NCI-H524 treated with DMSO at 0.1 percent for 48 hours (cell line): ENCODE results near the gene INO80E.
"Not testable (repeated sequence)": the region's sequence is repeated elsewhere in the genome, so short reads cannot be mapped to it uniquely, and the experiment has no call there.

ENCODE experiments used
- DNase-seq: peaks from one replicate; lab custom pipeline; 2025; lab: John Stamatoyannopoulos, UW

INO80E gene

GRCh38 chr16:30010844-30011713 is 15.0 kb downstream of the INO80E start, which contains the start of gene DOC2A:
DOC2A (minus strand) TSS chr16:30011027; CDS start chr16:30010222, 805 bp downstream.
- DNase-seq = no peak

DNA sequence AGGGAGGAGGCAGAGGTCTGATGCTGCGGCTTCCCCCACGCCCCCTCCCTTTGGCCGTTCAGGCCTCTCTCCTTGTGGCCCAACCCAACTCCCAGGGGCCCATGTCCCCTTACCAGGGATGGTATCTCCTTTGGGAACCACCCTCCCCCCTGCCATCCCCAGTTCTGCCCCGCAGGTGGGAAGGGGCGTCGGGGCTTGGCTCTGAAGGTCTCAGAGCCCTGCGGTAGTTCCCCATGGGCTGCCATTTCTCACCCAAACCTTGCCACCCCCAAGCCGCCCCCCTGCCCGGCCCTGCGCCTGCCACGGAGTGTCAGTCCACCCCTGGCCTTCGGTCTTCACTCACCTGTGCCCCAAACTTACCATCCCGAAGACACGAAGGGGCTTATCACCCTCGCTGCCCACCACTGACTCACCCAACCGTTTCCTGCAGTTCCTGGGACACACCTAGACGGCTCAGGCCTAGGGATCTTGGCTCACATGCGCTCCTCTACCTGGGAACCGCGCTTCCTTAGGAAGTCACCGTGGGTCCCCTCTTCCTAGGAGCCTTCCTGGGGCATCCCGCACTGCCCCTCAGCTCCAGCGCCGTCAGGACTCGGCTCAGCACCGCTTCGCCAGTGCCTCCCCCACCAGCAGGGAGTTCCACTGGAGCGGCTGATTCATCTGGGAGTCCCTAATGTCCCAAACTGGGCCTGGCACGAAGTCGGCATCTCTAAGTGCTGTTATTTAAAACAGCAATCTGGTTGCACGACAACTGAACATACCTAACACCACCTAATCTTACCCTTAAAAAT is 15.9 kb downstream of the INO80E start:
- DNase-seq = no peak

- not testable (repeated sequence) for DNase-seq
These were observed 16.6 kb downstream of the INO80E start for GRCh38 chr16:30012598-30012997.

GRCh38 chr16:30015450-30015849 is 19.4 kb downstream of the INO80E start:
- not testable (repeated sequence) for DNase-seq

DNA sequence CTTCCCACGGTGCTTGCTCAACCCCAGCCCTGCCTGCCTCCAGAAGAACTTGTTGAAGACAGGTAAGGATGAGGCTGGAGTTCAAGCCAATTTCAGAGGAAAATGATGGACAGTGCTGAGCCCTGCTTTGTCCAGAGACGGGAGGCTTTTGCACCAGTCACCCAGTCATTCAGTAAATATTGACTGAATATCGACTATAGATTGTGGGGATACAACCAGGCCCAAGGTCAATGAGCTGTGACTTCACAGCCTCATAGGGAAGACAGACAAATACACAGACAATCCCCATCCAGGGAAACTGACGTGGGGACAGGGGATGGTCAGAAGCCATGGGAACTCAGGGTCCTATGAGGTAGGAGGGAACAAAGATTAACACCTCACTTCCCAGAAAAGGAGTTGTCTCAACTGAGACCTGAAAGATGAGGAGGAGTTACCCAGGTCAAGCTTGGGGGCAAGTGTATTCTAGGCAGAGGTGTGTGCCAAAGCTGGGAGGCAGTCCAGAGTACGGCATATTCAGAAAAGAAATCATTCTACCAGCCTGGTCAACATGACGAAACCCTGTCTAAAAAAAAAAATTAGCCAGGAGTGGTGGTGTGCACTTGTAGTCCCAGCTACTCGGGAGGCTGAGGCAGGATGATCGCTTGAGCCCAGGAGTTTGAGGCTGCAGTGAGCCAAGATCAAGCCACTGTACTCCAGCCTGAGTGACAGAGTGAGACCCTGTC is 20.7 kb downstream of the INO80E start:
- no peak for DNase-seq

- DNase-seq = no peak
These were observed 21.2 kb downstream of the INO80E start for GRCh38 chr16:30017277-30017656.

DNA sequence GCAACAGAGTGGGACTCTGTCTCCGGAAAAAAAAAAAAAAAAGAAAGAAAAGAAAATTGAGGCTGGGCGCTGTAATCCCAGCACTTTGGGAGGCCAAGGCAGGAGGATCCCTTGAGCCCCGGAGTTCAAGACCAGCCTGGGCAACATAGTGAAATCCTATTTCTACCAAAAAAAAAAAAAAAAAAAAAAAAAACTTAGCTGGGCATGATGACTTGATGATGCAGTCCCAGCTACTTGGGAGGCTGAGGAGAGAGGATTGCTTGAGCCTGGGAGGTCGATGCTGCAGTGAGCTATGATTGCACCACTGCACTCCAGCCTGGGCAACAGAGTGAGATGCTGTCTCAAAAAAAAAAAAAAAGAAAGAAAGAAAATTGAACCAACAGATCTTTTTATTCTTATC is 21.9 kb downstream of the INO80E start:
- DNase-seq = not testable (repeated sequence)

GRCh38 chr16:30018731-30019158 is 22.7 kb downstream of the INO80E start:
- no peak for DNase-seq

- DNase-seq = no peak
These were observed 26.8 kb downstream of the INO80E start, which contains the start of gene C16orf92 for GRCh38 chr16:30022887-30023286. C16orf92 (plus strand) TSS chr16:30023198; CDS start chr16:30023341, 143 bp downstream.

DNA sequence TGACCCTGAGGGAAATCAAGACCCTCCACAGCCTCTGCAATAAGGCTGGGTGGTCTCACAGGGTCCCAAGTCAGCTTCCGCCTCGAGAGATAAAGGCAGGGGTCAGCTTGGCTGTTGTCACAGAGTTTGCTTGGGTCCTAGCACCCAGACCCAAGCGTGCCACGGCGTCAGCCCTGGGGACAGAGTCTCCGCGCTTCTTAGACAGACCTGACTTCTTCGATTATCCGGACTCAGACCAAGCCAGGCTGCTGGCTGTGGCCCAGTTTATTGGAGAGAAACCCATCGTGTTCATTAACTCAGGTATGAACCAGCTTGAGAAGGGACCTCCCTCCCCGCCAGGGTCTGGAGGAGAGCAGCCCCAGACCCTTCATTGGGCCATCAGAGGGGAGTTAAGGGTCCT is 27.5 kb downstream of the INO80E start:
- no peak for DNase-seq

- DNase-seq = no peak
These were observed 28.4 kb downstream of the INO80E start for GRCh38 chr16:30024451-30024850.

- DNase-seq = no peak
These were observed 29.1 kb downstream of the INO80E start for GRCh38 chr16:30025156-30025555.

GRCh38 chr16:30025574-30025973 is 29.5 kb downstream of the INO80E start:
- DNase-seq = no peak

GRCh38 chr16:30026449-30026848 is 30.4 kb downstream of the INO80E start:
- no peak for DNase-seq

- peak; percentile 98 for DNase-seq
These were observed 31.8 kb downstream of the INO80E start for GRCh38 chr16:30027588-30028437.

DNA sequence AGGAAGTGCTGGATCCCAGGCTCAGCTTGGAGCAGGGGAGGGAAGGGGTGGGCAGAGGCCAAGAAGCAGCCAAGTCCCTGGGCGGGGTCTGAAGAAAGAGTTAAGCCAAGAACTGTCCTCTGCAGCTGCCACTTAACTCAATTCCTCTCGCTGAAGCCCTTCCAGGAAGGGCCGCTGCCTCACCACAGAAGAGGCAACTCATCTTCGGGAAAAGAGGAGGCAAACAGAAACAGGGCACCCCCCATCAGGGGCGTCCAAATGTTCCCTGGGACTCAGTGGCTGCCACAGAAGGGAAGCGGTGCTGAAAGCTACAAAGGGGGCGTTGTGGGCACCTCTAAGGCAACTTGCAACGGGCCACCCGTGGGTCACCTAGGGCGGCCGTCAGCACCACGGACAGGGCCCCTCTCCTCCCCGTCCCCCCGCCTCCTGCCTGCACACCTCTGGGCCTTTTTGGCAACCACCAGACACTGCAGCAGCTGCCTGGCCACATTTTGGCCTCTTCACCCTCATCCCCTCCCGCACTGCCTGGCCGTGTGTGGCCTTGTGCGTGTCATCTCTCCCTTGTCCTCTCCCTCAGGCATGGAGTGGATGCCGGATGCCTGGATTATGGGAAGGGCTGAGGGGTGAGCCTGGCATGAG is 32.5 kb downstream of the INO80E start:
- DNase-seq = no peak

GRCh38 chr16:30030011-30030685 is 34.1 kb downstream of the INO80E start:
- no peak for DNase-seq

DNA sequence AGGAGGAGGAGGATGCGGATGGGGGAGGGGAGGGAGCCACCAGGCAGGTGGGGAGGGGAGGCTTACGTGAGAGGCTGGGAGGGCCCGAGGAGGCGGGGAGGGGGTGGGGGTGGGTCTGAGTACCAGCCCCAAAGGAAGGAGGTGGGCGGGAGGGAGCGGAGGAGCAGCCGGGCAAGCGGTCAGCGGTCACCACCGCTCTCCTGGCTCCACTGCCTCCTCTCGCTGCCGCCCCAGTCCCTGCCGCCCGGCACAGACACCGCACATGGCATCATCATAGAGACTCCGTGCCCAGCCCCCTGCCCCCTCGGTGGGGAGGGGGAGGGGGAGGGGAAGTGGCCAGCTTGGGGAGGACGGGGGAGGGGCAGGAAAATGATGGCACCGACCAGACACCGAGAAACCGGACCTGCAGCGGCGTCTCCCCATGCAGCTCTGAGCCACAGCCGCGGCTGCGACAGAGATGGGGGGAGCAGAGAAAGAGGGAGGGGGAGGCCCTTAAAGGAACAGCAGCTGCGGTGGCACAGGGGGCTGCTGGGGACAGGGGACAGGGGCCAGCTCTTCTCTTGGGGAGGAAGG is 34.9 kb downstream of the INO80E start, which contains the start of gene TLCD3B:
TLCD3B (minus strand) TSS at position 431 of the 573 bp plus-strand sequence. CDS start 744 bp downstream, outside the sequence.
- DNase-seq = no peak

DNA sequence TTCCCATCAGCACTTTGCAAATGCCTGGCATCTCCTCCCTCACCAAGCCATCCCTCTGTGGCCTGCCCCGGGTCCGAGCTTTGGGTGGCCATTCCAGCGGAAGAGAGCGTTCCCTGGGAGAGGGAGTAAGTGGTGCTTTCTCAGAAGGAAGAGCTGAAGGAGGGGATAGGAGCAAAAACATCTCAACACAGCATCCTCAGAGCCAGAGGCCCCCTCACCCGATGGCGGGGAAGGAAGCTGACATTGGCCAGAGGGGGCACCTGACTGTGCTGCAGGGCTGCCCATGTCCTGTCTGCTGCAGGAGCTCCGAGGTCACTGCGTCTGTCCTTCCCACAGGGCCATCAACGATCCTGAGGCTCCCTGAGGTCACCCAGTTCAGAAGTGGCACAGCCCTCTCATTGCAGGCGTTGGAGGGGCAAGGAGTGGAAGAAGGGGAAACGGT is 35.5 kb downstream of the INO80E start:
- no peak for DNase-seq
